K562 (cell line): Measurements from ENCODE around the gene SMIM8. TPM values are rescaled to one million over a fixed set of nuclear protein-coding genes. Genes with fewer than 3 reads are reported as not detected.

ENCODE experiments used
- ATAC-seq: fragments of 200-7000 bp; cut with Tn5 transposase; 3 replicates; pipeline ENCODE4 v1.9.1; 2020; ENCODE audit warnings: moderate library complexity
- BruUV-seq: library from RNA; stranded (reverse); fragments of 400-500 nt; replicated peaks from 2 replicates; lab custom pipeline; 2021; lab: Mats Ljungman, UMichigan
- CTCF ChIA-PET: fragments of 300-600 bp; formaldehyde crosslinking; extraction: SDS; loops from one replicate; lab custom pipeline; 2021; ENCODE audit warnings: low intra/inter-chr PET ratio; lab: Yijun Ruan, JAX
- POLR2A ChIA-PET: fragments of 300-600, 350-650 bp; sonication (Branson Sonifier 250); formaldehyde crosslinking; extraction: SDS; loops from one replicate; lab custom pipeline; 2021; ENCODE audit warnings: antibody characterized with exemption, inconsistent platforms; lab: Yijun Ruan, JAX
- DNase-seq, 4 experiments: peaks; one replicate each; pipeline versions ENCODE4 v3.0.0 to v3.0.0-alpha.2; 2011 to 2018; ENCODE audit warnings: low spot score in 3 of 4, mixed read lengths in 3 of 4; ENCODE audit errors: extremely low read depth in 1 of 4
- FAIRE-seq: peaks from 2 replicates; lab custom pipeline; 2011; peaks lifted over from hg19 to GRCh38; lab: Jason Lieb, UNC
- H2AFZ ChIP-seq: 2 replicates; pipeline ENCODE4 v1.6.0; 2011; ENCODE audit warnings: low read depth, low read length, control low read depth, inconsistent platforms
- H3K27ac ChIP-seq: fragments of 200-600 bp; 3 replicates; pipeline ENCODE4 v1.8.0; 2011; ENCODE audit warnings: low read depth, mild to moderate bottlenecking, control low read depth, inconsistent platforms, low read length, moderate library complexity, mixed read lengths; ENCODE audit errors: extremely low read depth
- H3K27me3 ChIP-seq, 2 experiments: fragments of 300-600 bp in 1 of 2; 2 replicates in 1 of 2; 3 replicates in 1 of 2; pipeline versions ENCODE4 v1.6.0 to v1.8.0; 2011; ENCODE audit warnings: inconsistent platforms in 2 of 2, low read length in 2 of 2, mild to moderate bottlenecking in 1 of 2, mixed read lengths in 1 of 2, moderate library complexity in 1 of 2; ENCODE audit not compliant: control insufficient read depth in 2 of 2, insufficient read depth in 2 of 2
- H3K36me3 ChIP-seq: fragments of 300-600 bp; 3 replicates; pipeline ENCODE4 v1.8.0; 2011; ENCODE audit warnings: mild to moderate bottlenecking, low read length, inconsistent platforms; ENCODE audit not compliant: control insufficient read depth, insufficient read depth
- H3K4me1 ChIP-seq, 2 experiments: fragments of 200-600 bp in 1 of 2; replicated peaks in 1 of 2; 2 replicates in 1 of 2; 3 replicates in 1 of 2; pipeline versions ENCODE4 v1.5.1 to v1.8.0; 2011; ENCODE audit warnings: inconsistent platforms in 2 of 2, low read length in 2 of 2, mild to moderate bottlenecking in 1 of 2, mixed read lengths in 1 of 2, moderate library complexity in 1 of 2; ENCODE audit not compliant: control insufficient read depth in 2 of 2, insufficient read depth in 2 of 2
- H3K4me2 ChIP-seq: 2 replicates; pipeline ENCODE4 v1.6.1; 2011; ENCODE audit warnings: low read length, control low read depth, inconsistent platforms, mixed read lengths; ENCODE audit not compliant: insufficient read depth
- H3K4me3 ChIP-seq: fragments of 200-600 bp; sonication (generic), shearing (Covaris generic); 2 replicates; pipeline ENCODE4 v1.5.1; 2016; ENCODE audit warnings: control low read depth, inconsistent platforms
- H3K79me2 ChIP-seq: fragments of 200-600 bp; 3 replicates; pipeline ENCODE4 v1.8.0; 2011; ENCODE audit warnings: low read length, inconsistent platforms; ENCODE audit not compliant: control insufficient read depth, insufficient read depth
- H3K9ac ChIP-seq, 2 experiments: 2 replicates each; pipeline versions ENCODE4 v1.6.0 to v1.6.1; 2011; ENCODE audit warnings: low read depth in 2 of 2, low read length in 2 of 2, control low read depth in 1 of 2, inconsistent platforms in 1 of 2, mild to moderate bottlenecking in 1 of 2, mixed read lengths in 1 of 2; ENCODE audit not compliant: insufficient read depth in 1 of 2
- H3K9me1 ChIP-seq: one replicate; pipeline ENCODE4 v1.6.0; 2011; ENCODE audit warnings: inconsistent platforms, mild to moderate bottlenecking, low read length, moderate library complexity; ENCODE audit not compliant: control insufficient read depth, insufficient read depth
- H3K9me3 ChIP-seq: replicated peaks from 2 replicates; pipeline ENCODE4 v1.5.1; 2011; ENCODE audit warnings: low read depth, low read length, inconsistent platforms; ENCODE audit not compliant: control insufficient read depth, insufficient read depth
- H4K20me1 ChIP-seq: replicated peaks from 2 replicates; pipeline ENCODE4 v1.6.1; 2011; ENCODE audit warnings: low read length, inconsistent platforms, mixed read lengths; ENCODE audit not compliant: control insufficient read depth, insufficient read depth
- ATF4 ChIP-seq: fragments of 450-650 bp; formaldehyde crosslinking; IDR thresholded peaks from 2 replicates; pipeline ENCODE4 v1.4.0; 2022; ENCODE audit warnings: mild to moderate bottlenecking, moderate library complexity
- CEBPB ChIP-seq: fragments of 450-650 bp; IDR thresholded peaks from 2 replicates; pipeline ENCODE4 v1.6.1; 2016; ENCODE audit warnings: missing genetic modification characterization, missing compliant biosample characterization
- CSDE1 ChIP-seq, 2 experiments: fragments of 450-650 bp; IDR thresholded peaks; 2 replicates each; pipeline ENCODE4 v1.6.1; 2016; ENCODE audit warnings: mild to moderate bottlenecking in 1 of 2
- GTF2F1 ChIP-seq: IDR thresholded peaks from 2 replicates; pipeline ENCODE4 v1.6.1; 2011; ENCODE audit warnings: low read depth, low read length, improper control_type of control experiment
- MYBL2 ChIP-seq, 2 experiments: fragments of 450-650 bp in 1 of 2; sonication (generic) in 1 of 2; formaldehyde crosslinking in 1 of 2; IDR thresholded peaks; 2 replicates each; pipeline versions ENCODE4 v1.6.1 to v1.8.1; 2017 to 2022; ENCODE audit warnings: borderline replicate concordance in 1 of 2, inconsistent platforms in 1 of 2, low read depth in 1 of 2, mild to moderate bottlenecking in 1 of 2, missing genetic modification reagents in 1 of 2, moderate library complexity in 1 of 2
- SRSF3 ChIP-seq: fragments of 200-400 bp; formaldehyde crosslinking; IDR thresholded peaks from 2 replicates; pipeline ENCODE4 v1.6.1; 2016; ENCODE audit warnings: mild to moderate bottlenecking, low read length, moderate library complexity; ENCODE audit not compliant: insufficient read depth
- UBTF ChIP-seq, 2 experiments: IDR thresholded peaks; 2 replicates each; pipeline ENCODE4 v1.6.1; 2012; ENCODE audit warnings: improper control_type of control experiment in 2 of 2, low read depth in 2 of 2, low read length in 2 of 2, borderline replicate concordance in 1 of 2
- ZNF277 ChIP-seq: fragments of 250-450 bp; sonication (Bioruptor Pico); IDR thresholded peaks from 2 replicates; pipeline ENCODE4 v1.8.0; 2022; ENCODE audit warnings: inconsistent platforms, mild to moderate bottlenecking, moderate library complexity, borderline replicate concordance
- WGBS: fragments of 100-300 bp; shearing (Covaris generic); methylation state at CpG from one replicate; pipeline ENCODE4 v1.1.6; 2016; ENCODE audit warnings: low coverage, mixed read lengths; ENCODE audit not compliant: insufficient coverage; ENCODE audit errors: missing lambda C conversion rate; 5-methylcytosine and 5-hydroxymethylcytosine counted together
- in situ Hi-C: fragments of 300-500 bp; cut with MboI; formaldehyde crosslinking; loops from 4 replicates; pipeline ENCODE4 v1.15.0; 2018; ENCODE audit warnings: inconsistent platforms, mixed read lengths
- intact Hi-C: fragments of 100-400 bp; cut with micrococcal nuclease; formaldehyde crosslinking; loops from 2 replicates; pipeline ENCODE4 v1.14.2; 2022
- polyA plus RNA-seq, 8 experiments: library from polyadenylated mRNA; depleted of rRNA in 4 of 8; stranded (reverse) in 5 of 8; unstranded in 3 of 8; fragments of >200 nt; fragmentation: Nextera tagmentation in 2 of 8; fragmentation: Illumina TruSeq in 1 of 8; extraction: Ambion mirVana in 2 of 8; extraction: Trizol in 1 of 8; gene quantifications; 2 replicates each; pipeline versions ENCODE4 v1.2.1 to v1.2.3, GENCODE V29; 2011 to 2014; ENCODE audit warnings: inconsistent platforms in 1 of 8, missing spikeins in 1 of 8
- total RNA-seq, 7 experiments: library from RNA; depleted of rRNA in 6 of 7; stranded (reverse); fragments of >200 nt in 6 of 7; fragmentation: Illumina TruSeq in 2 of 7; extraction: Trizol in 2 of 7; gene quantifications; 2 replicates each; pipeline versions ENCODE4 v1.2.1 to v1.2.3, GENCODE V29; 2011 to 2021; ENCODE audit warnings: low replicate concordance in 1 of 7

The SMIM8 gene
- total and polyA plus RNA-seq, 9 of the 15 experiments (the other 6 are each of a cell fraction or from before 2014, with no cell fraction given) = 8.3 to 53.7 (median 15.1) TPM

GRCh38 chr6:87282743-87283142 lies 39.6 kb upstream of the SMIM8 start:
- H3K27me3 ChIP-seq = peaks cover 3 to 5% of the 10 kb centered on the region in 2 experiments; a peak in 2 of 5 replicates
- BruUV-seq = no TSS peak
- no peaks in the 10 kb centered on the region for H3K9me3 ChIP-seq
- in situ Hi-C loops = no loop called here
- H4K20me1 ChIP-seq = no peaks in the 10 kb centered on the region
- no peak overlapping the region for H2AFZ ChIP-seq
- POLR2A ChIA-PET = interaction anchor here (0.6 kb wide), 1 partner anchor 13 kb away, joined by 3 read pairs; no protein-coding TSS in a partner anchor
- ATAC-seq = no peak
- H3K4me1 ChIP-seq = no peaks in the 10 kb centered on the region
- no peaks in the 10 kb centered on the region for H3K9me1 ChIP-seq
- CTCF ChIA-PET = no interaction called here
- no peak for DNase-seq
- TF ChIP-seq ZNF277 (CRISPR knock-in tag) (no peak), CSDE1 (IDR thresholded peaks at IDR 0.05) (no peak), ATF4 (CRISPR knock-in tag) (no peak), UBTF (IDR thresholded peaks at IDR 0.05; ENCODE audit: borderline replicate concordance in 1 of 2, low read depth in 2 of 2, low read length in 2 of 2) (no peak), CEBPB (tag) (peak; percentile 27; the same call in 1 of the 2 replicates), SRSF3 (no peak), GTF2F1 (no peak), MYBL2 (IDR thresholded peaks at IDR 0.05; ENCODE audit: low read depth) (no peak), MYBL2 (CRISPR knock-in tag; IDR thresholded peaks at IDR 0.05; ENCODE audit: borderline replicate concordance) (no peak)
- TF ChIP-seq, all 486 proteins: peak for 1
- no peak for FAIRE-seq
- H3K4me2 ChIP-seq = no peak overlapping the region
- H3K27ac ChIP-seq = no peak overlapping the region
- intact Hi-C loops = no loop called here
- no peak overlapping the region for H3K9ac ChIP-seq
- H3K4me3 ChIP-seq = no peak overlapping the region
- no peaks in the 10 kb centered on the region for H3K36me3 ChIP-seq
- 0% methylated on average over 1 of the region's 1 CpG for WGBS
- no peaks in the 10 kb centered on the region for H3K79me2 ChIP-seq
